Skeletal muscle satellite cell (primary cell): ENCODE results near the gene PER2.

Source experiments
- H3K27me3 ChIP-seq: 2 replicates; pipeline ENCODE4 v1.7.0; 2013; ENCODE audit warnings: low read length; ENCODE audit not compliant: control insufficient read depth, insufficient read depth
- H3K36me3 ChIP-seq: 2 replicates; pipeline ENCODE4 v1.7.0; 2013; ENCODE audit warnings: mild to moderate bottlenecking, control low read depth, low read length; ENCODE audit not compliant: insufficient read depth
- H3K4me1 ChIP-seq: 2 replicates; pipeline ENCODE4 v1.7.0; 2013; ENCODE audit warnings: low read length; ENCODE audit not compliant: control insufficient read depth, insufficient read depth
- H3K4me2 ChIP-seq: 2 replicates; pipeline ENCODE4 v1.7.0; 2013; ENCODE audit warnings: mild to moderate bottlenecking, low read length
- H3K4me3 ChIP-seq: 2 replicates; pipeline ENCODE4 v1.7.0; 2013; ENCODE audit warnings: low read length
- H3K9ac ChIP-seq: 2 replicates; pipeline ENCODE4 v1.7.0; 2013; ENCODE audit warnings: mild to moderate bottlenecking, low read depth, low read length, moderate library complexity
- H3K9me3 ChIP-seq: replicated peaks from 2 replicates; pipeline ENCODE4 v1.7.0; 2013; ENCODE audit warnings: mild to moderate bottlenecking, control low read depth, low read length

Gene PER2

GRCh38 chr2:238308177-238308576 lies 19.8 kb upstream of the PER2 start:
- peaks cover 49% of the 10 kb centered on the region for H3K27me3 ChIP-seq
- H3K9ac ChIP-seq = no peak overlapping the region
- no peak overlapping the region for H3K4me2 ChIP-seq
- H3K36me3 ChIP-seq = no peaks in the 10 kb centered on the region
- no peak overlapping the region for H3K4me3 ChIP-seq
- no peaks in the 10 kb centered on the region for H3K9me3 ChIP-seq
- no peaks in the 10 kb centered on the region for H3K4me1 ChIP-seq

- no peaks in the 10 kb centered on the region for H3K9me3 ChIP-seq
- no peaks in the 10 kb centered on the region for H3K36me3 ChIP-seq
- no peak overlapping the region for H3K4me2 ChIP-seq
- H3K4me3 ChIP-seq = no peak overlapping the region
- H3K27me3 ChIP-seq = peaks cover 57% of the 10 kb centered on the region
- H3K4me1 ChIP-seq = no peaks in the 10 kb centered on the region
- H3K9ac ChIP-seq = no peak overlapping the region
Measured at GRCh38 chr2:238306672-238306998, 18.2 kb upstream of the PER2 start.

- no peak overlapping the region for H3K4me2 ChIP-seq
- H3K4me3 ChIP-seq = no peak overlapping the region
- H3K9me3 ChIP-seq = no peaks in the 10 kb centered on the region
- no peak overlapping the region for H3K9ac ChIP-seq
- no peaks in the 10 kb centered on the region for H3K4me1 ChIP-seq
- peaks cover 53% of the 10 kb centered on the region for H3K27me3 ChIP-seq
- no peaks in the 10 kb centered on the region for H3K36me3 ChIP-seq
Measured at GRCh38 chr2:238305965-238306671, 17.7 kb upstream of the PER2 start.

- H3K36me3 ChIP-seq = no peaks in the 10 kb centered on the region
- H3K4me3 ChIP-seq = no peak overlapping the region
- H3K9me3 ChIP-seq = no peaks in the 10 kb centered on the region
- H3K9ac ChIP-seq = no peak overlapping the region
- no peaks in the 10 kb centered on the region for H3K4me1 ChIP-seq
- H3K4me2 ChIP-seq = no peak overlapping the region
- peaks cover 60% of the 10 kb centered on the region for H3K27me3 ChIP-seq
Measured at GRCh38 chr2:238305092-238305862, 16.9 kb upstream of the PER2 start.

- Histone ChIP-seq H3K4me3 (no peak overlapping the region), H3K36me3 (no peaks in the 10 kb centered on the region), H3K4me1 (no peaks in the 10 kb centered on the region), H3K9ac (no peak overlapping the region), H3K4me2 (no peak overlapping the region), H3K9me3 (no peaks in the 10 kb centered on the region), H3K27me3 (peaks cover 62% of the 10 kb centered on the region)
Measured at GRCh38 chr2:238304116-238304515, 15.7 kb upstream of the PER2 start.

GRCh38 chr2:238302751-238303150 lies 14.3 kb upstream of the PER2 start:
- Histone ChIP-seq H3K4me2 (no peak overlapping the region), H3K9ac (no peak overlapping the region), H3K4me3 (no peak overlapping the region), H3K9me3 (no peaks in the 10 kb centered on the region), H3K4me1 (no peaks in the 10 kb centered on the region), H3K36me3 (no peaks in the 10 kb centered on the region), H3K27me3 (peaks cover 56% of the 10 kb centered on the region)

- Histone ChIP-seq H3K27me3 (peaks cover 60% of the 10 kb centered on the region), H3K4me1 (no peaks in the 10 kb centered on the region), H3K4me2 (no peak overlapping the region), H3K9ac (no peak overlapping the region), H3K36me3 (no peaks in the 10 kb centered on the region), H3K9me3 (no peaks in the 10 kb centered on the region), H3K4me3 (no peak overlapping the region)
Measured at GRCh38 chr2:238302087-238302486, 13.7 kb upstream of the PER2 start.

- Histone ChIP-seq H3K4me3 (no peak overlapping the region), H3K36me3 (no peaks in the 10 kb centered on the region), H3K27me3 (peaks cover 66% of the 10 kb centered on the region), H3K9ac (no peak overlapping the region), H3K4me1 (no peaks in the 10 kb centered on the region), H3K9me3 (no peaks in the 10 kb centered on the region), H3K4me2 (no peak overlapping the region)
Measured at GRCh38 chr2:238299803-238300202, 11.4 kb upstream of the PER2 start.

- Histone ChIP-seq H3K4me3 (no peak overlapping the region), H3K9me3 (no peaks in the 10 kb centered on the region)
Measured at GRCh38 chr2:238296638-238297457, 8.4 kb upstream of the PER2 start.

GRCh38 chr2:238295144-238296112 lies 7.0 kb upstream of the PER2 start:
- Histone ChIP-seq H3K4me3 (no peak overlapping the region), H3K36me3 (no peaks in the 10 kb centered on the region)

More at GRCh38 chr2:238296638-238297457, 8.4 kb upstream of the PER2 start:
- Histone ChIP-seq H3K4me2 (no peak overlapping the region), H3K36me3 (no peaks in the 10 kb centered on the region), H3K27me3 (peaks cover 48% of the 10 kb centered on the region), H3K4me1 (no peaks in the 10 kb centered on the region), H3K9ac (no peak overlapping the region)

More at GRCh38 chr2:238295144-238296112, 7.0 kb upstream of the PER2 start:
- Histone ChIP-seq H3K4me2 (no peak overlapping the region), H3K4me1 (no peaks in the 10 kb centered on the region), H3K9ac (no peak overlapping the region), H3K9me3 (no peaks in the 10 kb centered on the region), H3K27me3 (peaks cover 40% of the 10 kb centered on the region)
